SIG-M5 (cell line): Measurements from ENCODE around the gene ATOH8.

Experiments
- DNase-seq: peaks from one replicate; lab custom pipeline; 2025; lab: John Stamatoyannopoulos, UW

The ATOH8 gene

GRCh38 chr2:85770369-85770768 lies 16.6 kb downstream of the ATOH8 start:
- no peak for DNase-seq

GRCh38 chr2:85770786-85771409 lies 17.1 kb downstream of the ATOH8 start:
- no peak for DNase-seq

- DNase-seq, result no peak
Measured at GRCh38 chr2:85771486-85771885, 17.7 kb downstream of the ATOH8 start.

GRCh38 chr2:85772019-85772745 lies 18.4 kb downstream of the ATOH8 start:
- no peak for DNase-seq

- no peak for DNase-seq
Measured at GRCh38 chr2:85772841-85773491, 19.2 kb downstream of the ATOH8 start.

GRCh38 chr2:85773692-85774091 lies 19.9 kb downstream of the ATOH8 start:
- no peak for DNase-seq

- DNase-seq, result no peak
Measured at GRCh38 chr2:85774126-85774978, 20.6 kb downstream of the ATOH8 start.

- no peak for DNase-seq
Measured at GRCh38 chr2:85775406-85776381, 21.9 kb downstream of the ATOH8 start.

- no peak for DNase-seq
Measured at GRCh38 chr2:85776672-85777071, 22.9 kb downstream of the ATOH8 start.

- DNase-seq, result no peak
Measured at GRCh38 chr2:85777441-85777861, 23.7 kb downstream of the ATOH8 start.

GRCh38 chr2:85778646-85779379 lies 25.0 kb downstream of the ATOH8 start:
- DNase-seq, result no peak

GRCh38 chr2:85779641-85780315 lies 26.0 kb downstream of the ATOH8 start:
- no peak for DNase-seq

- no peak for DNase-seq
Measured at GRCh38 chr2:85780316-85781012, 26.7 kb downstream of the ATOH8 start.

- DNase-seq, result no peak
Measured at GRCh38 chr2:85781013-85781332, 27.2 kb downstream of the ATOH8 start.

- DNase-seq, result no peak
Measured at GRCh38 chr2:85783796-85784195, 30.0 kb downstream of the ATOH8 start.

- no peak for DNase-seq
Measured at GRCh38 chr2:85784474-85784986, 30.7 kb downstream of the ATOH8 start.

GRCh38 chr2:85785027-85785822 lies 31.4 kb downstream of the ATOH8 start:
- DNase-seq, result no peak

GRCh38 chr2:85785871-85786270 lies 32.1 kb downstream of the ATOH8 start:
- DNase-seq, result no peak
